Astrocyte (in vitro differentiated cells and primary cell): ENCODE data around the gene ESRRA. TPM values are rescaled to one million over a fixed set of nuclear protein-coding genes. Genes with fewer than 3 reads are reported as not detected.

Experiments used
- DNase-seq: peaks from one replicate; pipeline ENCODE4 v3.0.0-alpha.2; 2010; ENCODE audit warnings: low read depth
- FAIRE-seq: peaks from 2 replicates; lab custom pipeline; 2011; peaks lifted over from hg19 to GRCh38; lab: Jason Lieb, UNC
- H2AFZ ChIP-seq: 2 replicates; pipeline ENCODE4 v1.6.0; 2012; ENCODE audit warnings: low read depth, low read length, inconsistent platforms
- H3K27ac ChIP-seq: 2 replicates; pipeline ENCODE4 v1.5.1; 2011; ENCODE audit warnings: low read depth, low read length, inconsistent platforms
- H3K27me3 ChIP-seq: 2 replicates; pipeline ENCODE4 v1.6.0; 2011; ENCODE audit warnings: low read length, inconsistent platforms; ENCODE audit not compliant: insufficient read depth
- H3K36me3 ChIP-seq: 2 replicates; pipeline ENCODE4 v1.5.1; 2011; ENCODE audit warnings: low read length, inconsistent platforms; ENCODE audit not compliant: insufficient read depth
- H3K4me1 ChIP-seq: 2 replicates; pipeline ENCODE4 v1.5.1; 2011; ENCODE audit warnings: low read length, inconsistent platforms; ENCODE audit not compliant: insufficient read depth
- H3K4me2 ChIP-seq: 2 replicates; pipeline ENCODE4 v1.6.0; 2012; ENCODE audit warnings: low read length, inconsistent platforms
- H3K4me3 ChIP-seq: 2 replicates; pipeline ENCODE4 v1.5.1; 2011; ENCODE audit warnings: low read depth, mild to moderate bottlenecking, low read length, inconsistent platforms; ENCODE audit not compliant: insufficient read depth
- H3K79me2 ChIP-seq: 2 replicates; pipeline ENCODE4 v1.6.0; 2012; ENCODE audit warnings: mild to moderate bottlenecking, low read length, inconsistent platforms; ENCODE audit not compliant: insufficient read depth
- H3K9ac ChIP-seq: 2 replicates; pipeline ENCODE4 v1.6.0; 2012; ENCODE audit warnings: mild to moderate bottlenecking, low read length, inconsistent platforms
- H3K9me3 ChIP-seq: 2 replicates; pipeline ENCODE4 v1.5.1; 2012; ENCODE audit warnings: low read depth, mild to moderate bottlenecking, low read length, inconsistent platforms; ENCODE audit not compliant: insufficient read depth
- H4K20me1 ChIP-seq: 2 replicates; pipeline ENCODE4 v1.6.0; 2012; ENCODE audit warnings: low read length, inconsistent platforms; ENCODE audit not compliant: insufficient read depth
- H3K27ac Mint-ChIP-seq: one replicate; pipeline ENCODE4 v1.8.0; 2021; ENCODE audit warnings: mild to moderate bottlenecking, mixed read lengths; ENCODE audit not compliant: unreplicated experiment
- H3K27me3 Mint-ChIP-seq: one replicate; pipeline ENCODE4 v1.8.0; 2021; ENCODE audit warnings: low read depth, mixed read lengths; ENCODE audit not compliant: unreplicated experiment
- H3K36me3 Mint-ChIP-seq: one replicate; pipeline ENCODE4 v1.8.0; 2021; ENCODE audit warnings: low read depth, mixed read lengths; ENCODE audit not compliant: unreplicated experiment
- H3K4me1 Mint-ChIP-seq: one replicate; pipeline ENCODE4 v1.8.0; 2021; ENCODE audit warnings: low read depth, mixed read lengths; ENCODE audit not compliant: unreplicated experiment
- H3K4me3 Mint-ChIP-seq: one replicate; pipeline ENCODE4 v1.8.0; 2021; ENCODE audit warnings: mild to moderate bottlenecking, moderate library complexity, mixed read lengths; ENCODE audit not compliant: unreplicated experiment
- H3K9me3 Mint-ChIP-seq: one replicate; pipeline ENCODE4 v1.8.0; 2021; ENCODE audit warnings: mild to moderate bottlenecking, mixed read lengths; ENCODE audit not compliant: unreplicated experiment
- EZH2 ChIP-seq: IDR thresholded peaks from 2 replicates; pipeline ENCODE4 v1.6.1; 2012; ENCODE audit warnings: mild to moderate bottlenecking, low read length, inconsistent platforms; ENCODE audit not compliant: insufficient read depth
- total RNA-seq: library from RNA; stranded (reverse); gene quantifications from 2 replicates; pipeline ENCODE4 v1.2.1, GENCODE V29; 2021
- TF ChIP-seq, protein P1 (sequence below): IDR thresholded peaks from 2 replicates; pipeline ENCODE4 v1.5.1; 2011; ENCODE audit warnings: low read depth, mild to moderate bottlenecking, inconsistent platforms, low read length, moderate library complexity; ENCODE audit not compliant: insufficient read depth

The ESRRA gene
- total RNA-seq, 1 donor from 2014 or later = 26.3 TPM

DNA sequence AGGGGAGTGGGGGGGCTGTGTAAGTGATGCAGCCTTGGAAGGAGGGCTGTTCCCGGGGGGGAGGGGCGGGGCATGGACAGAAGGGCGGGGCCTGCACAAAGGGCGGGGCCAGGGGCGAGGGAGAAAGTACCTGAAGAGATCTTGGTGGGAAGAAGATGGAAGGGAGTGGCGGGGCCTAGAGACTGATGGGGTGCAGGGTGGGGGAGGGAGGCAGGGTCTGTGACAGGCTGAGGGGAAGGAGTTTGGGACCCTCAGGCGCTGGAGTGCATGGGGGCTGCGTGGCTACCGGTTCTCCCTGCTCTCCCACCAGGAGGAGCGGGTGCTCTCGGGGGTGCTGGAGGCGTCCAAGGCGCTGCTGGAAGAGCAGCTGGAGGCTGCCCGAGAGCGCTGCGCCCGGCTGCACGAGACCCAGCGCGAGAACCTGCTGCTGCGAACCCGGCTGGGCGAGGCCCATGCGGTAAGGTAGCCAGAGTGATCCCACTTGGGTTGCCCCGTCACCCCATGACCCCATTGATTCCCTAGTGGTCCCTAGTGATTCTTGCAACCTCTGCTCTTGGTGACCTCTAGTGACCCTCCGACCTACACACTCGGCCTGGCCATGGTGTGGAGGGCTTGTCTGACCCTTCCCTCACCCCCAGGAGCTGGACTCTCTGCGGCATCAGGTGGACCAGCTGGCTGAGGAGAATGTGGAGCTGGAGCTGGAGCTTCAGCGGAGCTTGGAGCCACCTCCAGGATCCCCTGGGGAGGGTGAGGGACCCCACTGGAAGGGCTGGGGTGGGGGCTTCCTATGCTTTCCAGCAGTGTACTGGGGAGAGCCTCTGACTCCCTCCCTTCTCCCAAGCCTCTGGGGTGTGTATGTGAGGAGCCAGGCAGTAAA is 37.8 kb downstream of the ESRRA start:
- no peaks in the 10 kb centered on the region for H3K9me3 ChIP-seq
- FAIRE-seq (no peak), DNase-seq (no peak)
- no peaks in the 10 kb centered on the region for H3K36me3 Mint-ChIP-seq
- no peak overlapping the region for H3K4me3 Mint-ChIP-seq
- no peaks in the 10 kb centered on the region for H3K27me3 ChIP-seq
- H3K4me1 ChIP-seq = peaks cover 8% of the 10 kb centered on the region
- H3K9me3 Mint-ChIP-seq = no peaks in the 10 kb centered on the region
- no peak overlapping the region for H3K9ac ChIP-seq
- no peak overlapping the region for H3K27ac Mint-ChIP-seq
- H3K27ac ChIP-seq = no peak overlapping the region
- peak overlapping the region; percentile 80 for H3K4me2 ChIP-seq
- H3K4me3 ChIP-seq = no peak overlapping the region
- TF ChIP-seq, protein P1, sequence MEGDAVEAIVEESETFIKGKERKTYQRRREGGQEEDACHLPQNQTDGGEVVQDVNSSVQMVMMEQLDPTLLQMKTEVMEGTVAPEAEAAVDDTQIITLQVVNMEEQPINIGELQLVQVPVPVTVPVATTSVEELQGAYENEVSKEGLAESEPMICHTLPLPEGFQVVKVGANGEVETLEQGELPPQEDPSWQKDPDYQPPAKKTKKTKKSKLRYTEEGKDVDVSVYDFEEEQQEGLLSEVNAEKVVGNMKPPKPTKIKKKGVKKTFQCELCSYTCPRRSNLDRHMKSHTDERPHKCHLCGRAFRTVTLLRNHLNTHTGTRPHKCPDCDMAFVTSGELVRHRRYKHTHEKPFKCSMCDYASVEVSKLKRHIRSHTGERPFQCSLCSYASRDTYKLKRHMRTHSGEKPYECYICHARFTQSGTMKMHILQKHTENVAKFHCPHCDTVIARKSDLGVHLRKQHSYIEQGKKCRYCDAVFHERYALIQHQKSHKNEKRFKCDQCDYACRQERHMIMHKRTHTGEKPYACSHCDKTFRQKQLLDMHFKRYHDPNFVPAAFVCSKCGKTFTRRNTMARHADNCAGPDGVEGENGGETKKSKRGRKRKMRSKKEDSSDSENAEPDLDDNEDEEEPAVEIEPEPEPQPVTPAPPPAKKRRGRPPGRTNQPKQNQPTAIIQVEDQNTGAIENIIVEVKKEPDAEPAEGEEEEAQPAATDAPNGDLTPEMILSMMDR = no peak
- no peak for TF ChIP-seq EZH2
- H4K20me1 ChIP-seq = no peaks in the 10 kb centered on the region
- no peaks in the 10 kb centered on the region for H3K79me2 ChIP-seq
- no peaks in the 10 kb centered on the region for H3K36me3 ChIP-seq
- H3K4me1 Mint-ChIP-seq = no peaks in the 10 kb centered on the region
- peaks cover 23% of the 10 kb centered on the region for H3K27me3 Mint-ChIP-seq
- H2AFZ ChIP-seq = no peak overlapping the region

DNA sequence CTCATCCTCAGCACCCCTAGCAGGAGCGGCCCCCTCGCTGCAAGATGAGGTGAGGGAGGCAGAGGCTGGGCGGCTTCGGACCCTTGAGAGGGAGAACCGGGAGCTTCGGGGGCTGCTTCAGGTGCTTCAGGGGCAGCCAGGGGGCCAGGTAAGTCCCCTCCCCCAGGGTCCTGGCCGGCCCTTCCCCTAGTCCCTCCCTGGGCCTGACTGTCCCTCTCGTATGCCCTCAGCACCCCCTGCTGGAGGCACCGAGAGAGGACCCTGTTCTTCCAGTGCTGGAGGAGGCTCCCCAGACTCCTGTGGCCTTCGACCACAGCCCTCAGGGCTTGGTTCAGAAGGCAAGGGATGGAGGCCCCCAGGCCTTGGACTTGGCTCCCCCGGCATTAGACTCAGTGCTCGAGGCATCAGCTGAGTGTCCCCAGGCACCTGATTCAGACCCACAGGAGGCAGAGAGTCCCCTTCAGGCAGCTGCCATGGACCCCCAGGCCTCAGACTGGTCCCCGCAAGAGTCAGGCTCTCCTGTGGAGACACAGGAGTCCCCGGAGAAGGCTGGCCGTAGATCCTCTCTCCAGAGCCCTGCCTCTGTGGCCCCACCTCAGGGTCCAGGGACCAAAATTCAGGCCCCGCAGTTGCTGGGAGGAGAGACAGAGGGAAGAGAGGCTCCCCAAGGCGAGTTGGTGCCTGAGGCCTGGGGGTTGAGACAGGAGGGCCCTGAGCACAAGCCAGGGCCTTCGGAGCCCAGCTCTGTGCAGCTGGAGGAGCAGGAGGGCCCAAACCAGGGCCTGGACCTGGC is 38.6 kb downstream of the ESRRA start:
- H3K4me3 Mint-ChIP-seq = no peak overlapping the region
- FAIRE-seq = no peak
- Histone ChIP-seq H3K4me1 (peaks cover 8% of the 10 kb centered on the region), H3K9me3 (no peaks in the 10 kb centered on the region), H4K20me1 (no peaks in the 10 kb centered on the region), H3K4me2 (no peak overlapping the region), H2AFZ (no peak overlapping the region), H3K27me3 (no peaks in the 10 kb centered on the region), H3K27ac (no peak overlapping the region), H3K79me2 (no peaks in the 10 kb centered on the region), H3K36me3 (no peaks in the 10 kb centered on the region), H3K9ac (no peak overlapping the region), H3K4me3 (no peak overlapping the region)
- H3K36me3 Mint-ChIP-seq = no peaks in the 10 kb centered on the region
- no peak for DNase-seq
- peaks cover 23% of the 10 kb centered on the region for H3K27me3 Mint-ChIP-seq
- TF ChIP-seq EZH2 = no peak
- TF ChIP-seq, protein P1 = no peak
- H3K27ac Mint-ChIP-seq = no peak overlapping the region
- H3K4me1 Mint-ChIP-seq = no peaks in the 10 kb centered on the region
- H3K9me3 Mint-ChIP-seq = no peaks in the 10 kb centered on the region
